Central memory CD4-positive, alpha-beta T cell (primary cell): ENCODE measurements around the gene BIRC6.
"Not testable (repeated sequence)": the region's sequence is repeated elsewhere in the genome, so short reads cannot be mapped to it uniquely, and the experiment has no call there.

Experiments
- DNase-seq: peaks from one replicate; pipeline ENCODE4 v3.0.0; 2022

Gene BIRC6

GRCh38 chr2:32453242-32454062, 96.6 kb downstream of the BIRC6 start:
- DNase-seq, result no peak

GRCh38 chr2:32455816-32456215, 99.0 kb downstream of the BIRC6 start:
- DNase-seq, result no peak

GRCh38 chr2:32456808-32457207, 100.0 kb downstream of the BIRC6 start:
- DNase-seq, result no peak

GRCh38 chr2:32457814-32458213, 101.0 kb downstream of the BIRC6 start:
- DNase-seq, result no peak

GRCh38 chr2:32460861-32461260, 104.0 kb downstream of the BIRC6 start:
- DNase-seq, result not testable (repeated sequence)

GRCh38 chr2:32463110-32463509, 106.3 kb downstream of the BIRC6 start:
- DNase-seq, result no peak

- DNase-seq, result no peak
Observed at GRCh38 chr2:32464431-32464830, 107.6 kb downstream of the BIRC6 start.

- DNase-seq, result no peak
Observed at GRCh38 chr2:32472605-32473004, 115.8 kb downstream of the BIRC6 start.

GRCh38 chr2:32474381-32474780, 117.6 kb downstream of the BIRC6 start:
- no peak for DNase-seq

GRCh38 chr2:32478889-32479620, 122.2 kb downstream of the BIRC6 start:
- DNase-seq, result no peak

- DNase-seq, result no peak
Observed at GRCh38 chr2:32479993-32480392, 123.2 kb downstream of the BIRC6 start.

GRCh38 chr2:32482471-32482870, 125.6 kb downstream of the BIRC6 start:
- DNase-seq, result no peak

GRCh38 chr2:32484937-32485336, 128.1 kb downstream of the BIRC6 start:
- DNase-seq, result no peak

- no peak for DNase-seq
Observed at GRCh38 chr2:32485399-32485798, 128.6 kb downstream of the BIRC6 start.

GRCh38 chr2:32489061-32489460, 132.2 kb downstream of the BIRC6 start:
- no peak for DNase-seq

- DNase-seq, result no peak
Observed at GRCh38 chr2:32491346-32491745, 134.5 kb downstream of the BIRC6 start.

GRCh38 chr2:32495139-32495538, 138.3 kb downstream of the BIRC6 start:
- DNase-seq, result no peak

- no peak for DNase-seq
Observed at GRCh38 chr2:32496662-32497061, 139.8 kb downstream of the BIRC6 start.

- no peak for DNase-seq
Observed at GRCh38 chr2:32498306-32498705, 141.5 kb downstream of the BIRC6 start.

- no peak for DNase-seq
Observed at GRCh38 chr2:32502941-32503340, 146.1 kb downstream of the BIRC6 start.

GRCh38 chr2:32504877-32505478, 148.2 kb downstream of the BIRC6 start:
- no peak for DNase-seq

- DNase-seq, result no peak
Observed at GRCh38 chr2:32506446-32506845, 149.6 kb downstream of the BIRC6 start.

GRCh38 chr2:32514946-32515345, 158.1 kb downstream of the BIRC6 start:
- DNase-seq, result no peak

GRCh38 chr2:32516567-32516966, 159.7 kb downstream of the BIRC6 start:
- DNase-seq, result no peak
